ENCODE measurements around the gene ZCCHC24.

- TF ChIP-seq CTCF (conservative IDR thresholded peaks at IDR 0.05 in 1 of 2, IDR thresholded peaks at IDR 0.05 in 1 of 2; ENCODE audit: low read depth in 1 of 2, low read length in 2 of 2) (no peak), EZH2 (IDR thresholded peaks at IDR 0.05; ENCODE audit: low read length, missing control alignments) (no peak)
These were observed 65.8 kb downstream of the ZCCHC24 start for GRCh38 chr10:79379512-79380124.

Measured in fibroblast of lung (primary cell).